Panc1 (cell line): ENCODE data around the gene RGS17.

Source experiments
- CTCF ChIP-seq: fragments of 450-650 bp; IDR thresholded peaks from 2 replicates; pipeline ENCODE4 v1.5.1; 2017; ENCODE audit warnings: mild to moderate bottlenecking
- SIN3A ChIP-seq: IDR thresholded peaks from 2 replicates; pipeline ENCODE4 v1.6.1; 2012; ENCODE audit warnings: low read depth, mild to moderate bottlenecking, low read length, moderate library complexity, borderline replicate concordance; ENCODE audit not compliant: insufficient read depth

GRCh38 chr6:153074761-153075160 is 56.3 kb downstream of the RGS17 start:
- TF ChIP-seq CTCF: no peak
- no peak for TF ChIP-seq SIN3A
